M059J (cell line): Measurements from ENCODE around the gene CD47. TPM values are rescaled to one million over a fixed set of nuclear protein-coding genes. Genes with fewer than 3 reads are reported as not detected.
A peak's percentile ranks its signal among the peaks of the same experiment; 100 is the strongest.

ENCODE experiments used
- DNase-seq: peaks from one replicate; pipeline ENCODE4 v3.0.0-alpha.2; 2012; ENCODE audit warnings: low read depth
- total RNA-seq: library from RNA; depleted of rRNA; stranded (reverse); fragments of >200 nt; shearing (Covaris generic); gene quantifications from 2 replicates; pipeline ENCODE4 v1.2.3, GENCODE V29; 2014

The CD47 gene
- total RNA-seq, 1 experiment from 2014 or later: 189 TPM

- DNase-seq: no peak
Measured at GRCh38 chr3:108091498-108092250, 843 bp upstream of the CD47 start.

- peak; percentile 66 for DNase-seq
Measured at GRCh38 chr3:108090049-108090700, 656 bp downstream of the CD47 start.

- peak; percentile 48 for DNase-seq
Measured at GRCh38 chr3:108089579-108089978, 1.3 kb downstream of the CD47 start.

- DNase-seq: peak; percentile 74
Measured at GRCh38 chr3:108088697-108089096, 2.1 kb downstream of the CD47 start.

GRCh38 chr3:108088146-108088545, 2.7 kb downstream of the CD47 start:
- DNase-seq: no peak

- DNase-seq: no peak
Measured at GRCh38 chr3:108086653-108087052, 4.2 kb downstream of the CD47 start.

GRCh38 chr3:108085810-108086350, 5.0 kb downstream of the CD47 start:
- peak; percentile 50 for DNase-seq

GRCh38 chr3:108085370-108085769, 5.5 kb downstream of the CD47 start:
- no peak for DNase-seq

GRCh38 chr3:108079877-108080276, 11.0 kb downstream of the CD47 start:
- no peak for DNase-seq

GRCh38 chr3:108079043-108079442, 11.8 kb downstream of the CD47 start:
- no peak for DNase-seq

- no peak for DNase-seq
Measured at GRCh38 chr3:108076564-108076963, 14.3 kb downstream of the CD47 start.

GRCh38 chr3:108073764-108074431, 16.9 kb downstream of the CD47 start:
- no peak for DNase-seq

GRCh38 chr3:108071368-108071767, 19.5 kb downstream of the CD47 start:
- DNase-seq: no peak

GRCh38 chr3:108070356-108070755, 20.5 kb downstream of the CD47 start:
- DNase-seq: no peak

- no peak for DNase-seq
Measured at GRCh38 chr3:108067768-108068167, 23.1 kb downstream of the CD47 start.

GRCh38 chr3:108065096-108065495, 25.7 kb downstream of the CD47 start:
- no peak for DNase-seq

- no peak for DNase-seq
Measured at GRCh38 chr3:108064293-108064887, 26.4 kb downstream of the CD47 start.

GRCh38 chr3:108062051-108062450, 28.8 kb downstream of the CD47 start:
- DNase-seq: no peak

GRCh38 chr3:108060331-108060730, 30.5 kb downstream of the CD47 start:
- no peak for DNase-seq

- DNase-seq: no peak
Measured at GRCh38 chr3:108055931-108056330, 34.9 kb downstream of the CD47 start.

- no peak for DNase-seq
Measured at GRCh38 chr3:108054935-108055334, 35.9 kb downstream of the CD47 start.

GRCh38 chr3:108053483-108053882, 37.3 kb downstream of the CD47 start:
- no peak for DNase-seq
